A549 (cell line): ENCODE measurements around the gene GRHL1.
"Not testable (repeated sequence)": the region's sequence is repeated elsewhere in the genome, so short reads cannot be mapped to it uniquely, and the experiment has no call there.

Experiments
- ESRRA ChIP-seq: fragments of 150-350 bp; IDR thresholded peaks from 2 replicates; pipeline ENCODE4 v1.6.1; 2014; ENCODE audit warnings: mild to moderate bottlenecking, low read length, borderline replicate concordance
- KDM1A ChIP-seq: fragments of 200-600 bp; sonication (generic); IDR thresholded peaks from 2 replicates; pipeline ENCODE4 v1.6.1; 2016; ENCODE audit warnings: low read depth, mild to moderate bottlenecking
- TF ChIP-seq, protein P1 (sequence below): fragments of >200 bp; sonication (Bioruptor Twin); formaldehyde crosslinking; IDR thresholded peaks from 3 replicates; pipeline ENCODE4 v1.5.1; 2016

DNA sequence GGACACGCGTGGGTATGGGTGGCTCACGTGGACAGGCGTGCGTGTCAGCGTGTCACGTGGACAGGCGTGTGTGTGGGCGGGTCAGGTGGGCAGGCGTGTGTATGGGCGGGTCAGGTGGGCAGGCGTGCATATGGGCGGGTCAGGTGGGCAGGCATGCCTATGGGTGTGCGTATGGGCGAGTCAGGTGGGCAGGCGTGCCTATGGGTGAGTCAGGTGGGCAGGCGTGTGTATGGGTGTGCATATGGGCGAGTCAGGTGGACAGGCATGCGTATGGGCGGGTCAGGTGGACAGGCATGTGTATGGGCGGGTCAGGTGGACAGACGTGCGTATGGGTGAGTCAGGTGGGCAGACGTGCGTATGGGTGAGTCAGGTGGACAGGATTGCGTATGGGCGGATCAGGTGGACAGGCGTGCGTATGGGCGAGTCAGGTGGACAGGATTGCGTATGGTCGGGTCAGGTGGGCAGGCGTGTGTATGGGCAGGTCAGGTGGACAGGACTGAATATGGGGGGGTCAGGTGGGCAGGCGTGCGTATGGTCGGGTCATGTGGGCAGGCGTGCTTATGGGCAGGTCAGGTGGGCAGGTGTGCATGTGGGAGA lies 61.0 kb downstream of the GRHL1 start:
- TF ChIP-seq, protein P1, sequence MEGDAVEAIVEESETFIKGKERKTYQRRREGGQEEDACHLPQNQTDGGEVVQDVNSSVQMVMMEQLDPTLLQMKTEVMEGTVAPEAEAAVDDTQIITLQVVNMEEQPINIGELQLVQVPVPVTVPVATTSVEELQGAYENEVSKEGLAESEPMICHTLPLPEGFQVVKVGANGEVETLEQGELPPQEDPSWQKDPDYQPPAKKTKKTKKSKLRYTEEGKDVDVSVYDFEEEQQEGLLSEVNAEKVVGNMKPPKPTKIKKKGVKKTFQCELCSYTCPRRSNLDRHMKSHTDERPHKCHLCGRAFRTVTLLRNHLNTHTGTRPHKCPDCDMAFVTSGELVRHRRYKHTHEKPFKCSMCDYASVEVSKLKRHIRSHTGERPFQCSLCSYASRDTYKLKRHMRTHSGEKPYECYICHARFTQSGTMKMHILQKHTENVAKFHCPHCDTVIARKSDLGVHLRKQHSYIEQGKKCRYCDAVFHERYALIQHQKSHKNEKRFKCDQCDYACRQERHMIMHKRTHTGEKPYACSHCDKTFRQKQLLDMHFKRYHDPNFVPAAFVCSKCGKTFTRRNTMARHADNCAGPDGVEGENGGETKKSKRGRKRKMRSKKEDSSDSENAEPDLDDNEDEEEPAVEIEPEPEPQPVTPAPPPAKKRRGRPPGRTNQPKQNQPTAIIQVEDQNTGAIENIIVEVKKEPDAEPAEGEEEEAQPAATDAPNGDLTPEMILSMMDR, result not testable (repeated sequence)
- TF ChIP-seq KDM1A, ESRRA: not testable (repeated sequence)
